Effector memory CD4-positive, alpha-beta T cell (primary cell): ENCODE data around the gene ARHGAP4.

Experiments
- DNase-seq, 3 donors: peaks; one replicate each; pipeline ENCODE4 v3.0.0-alpha.2; 2020
- H3K27ac ChIP-seq: 2 replicates; pipeline ENCODE4 v1.7.0; 2013; ENCODE audit warnings: mild to moderate bottlenecking, low read length, moderate library complexity; ENCODE audit not compliant: insufficient read depth, poor library complexity, severe bottlenecking
- H3K27me3 ChIP-seq: replicated peaks from 2 replicates; pipeline ENCODE4 v1.7.0; 2013; ENCODE audit warnings: mild to moderate bottlenecking, low read length; ENCODE audit not compliant: insufficient read depth, control insufficient read depth, poor library complexity, severe bottlenecking
- H3K36me3 ChIP-seq: 2 replicates; pipeline ENCODE4 v1.7.0; 2013; ENCODE audit warnings: mild to moderate bottlenecking, low read length, moderate library complexity; ENCODE audit not compliant: control insufficient read depth, insufficient read depth
- H3K4me1 ChIP-seq: 2 replicates; pipeline ENCODE4 v1.7.0; 2013; ENCODE audit warnings: low read length, mild to moderate bottlenecking; ENCODE audit not compliant: control insufficient read depth, insufficient read depth, poor library complexity, severe bottlenecking
- H3K4me3 ChIP-seq: 2 replicates; pipeline ENCODE4 v1.7.0; 2013; ENCODE audit warnings: low read length, low read depth, mild to moderate bottlenecking; ENCODE audit not compliant: insufficient read depth, poor library complexity, severe bottlenecking
- H3K9me3 ChIP-seq: 2 replicates; pipeline ENCODE4 v1.7.0; 2013; ENCODE audit warnings: mild to moderate bottlenecking, low read length, moderate library complexity; ENCODE audit not compliant: control insufficient read depth

The ARHGAP4 gene

GRCh38 chrX:153882086-153882498 is 44.0 kb downstream of the ARHGAP4 start:
- DNase-seq: no peak
- peaks cover 12% of the 10 kb centered on the region for H3K27me3 ChIP-seq

GRCh38 chrX:153881281-153881680 is 44.8 kb downstream of the ARHGAP4 start:
- H3K4me1 ChIP-seq: peaks cover 8% of the 10 kb centered on the region
- no peak overlapping the region for H3K27ac ChIP-seq
- H3K9me3 ChIP-seq: no peaks in the 10 kb centered on the region
- no peak overlapping the region for H3K4me3 ChIP-seq
- peaks cover 12% of the 10 kb centered on the region for H3K27me3 ChIP-seq
- no peak for DNase-seq
- no peaks in the 10 kb centered on the region for H3K36me3 ChIP-seq

More at GRCh38 chrX:153882086-153882498, 44.0 kb downstream of the ARHGAP4 start:
- no peak overlapping the region for H3K27ac ChIP-seq
- no peaks in the 10 kb centered on the region for H3K9me3 ChIP-seq
- no peak overlapping the region for H3K4me3 ChIP-seq
- peaks cover 8% of the 10 kb centered on the region for H3K4me1 ChIP-seq
- no peaks in the 10 kb centered on the region for H3K36me3 ChIP-seq

GRCh38 chrX:153880440-153880815 is 45.6 kb downstream of the ARHGAP4 start:
- Histone ChIP-seq H3K27me3 (peaks cover 16% of the 10 kb centered on the region), H3K27ac (no peak overlapping the region), H3K4me1 (peaks cover 7% of the 10 kb centered on the region), H3K4me3 (no peak overlapping the region), H3K36me3 (no peaks in the 10 kb centered on the region), H3K9me3 (no peaks in the 10 kb centered on the region)
- DNase-seq: no peak

DNA sequence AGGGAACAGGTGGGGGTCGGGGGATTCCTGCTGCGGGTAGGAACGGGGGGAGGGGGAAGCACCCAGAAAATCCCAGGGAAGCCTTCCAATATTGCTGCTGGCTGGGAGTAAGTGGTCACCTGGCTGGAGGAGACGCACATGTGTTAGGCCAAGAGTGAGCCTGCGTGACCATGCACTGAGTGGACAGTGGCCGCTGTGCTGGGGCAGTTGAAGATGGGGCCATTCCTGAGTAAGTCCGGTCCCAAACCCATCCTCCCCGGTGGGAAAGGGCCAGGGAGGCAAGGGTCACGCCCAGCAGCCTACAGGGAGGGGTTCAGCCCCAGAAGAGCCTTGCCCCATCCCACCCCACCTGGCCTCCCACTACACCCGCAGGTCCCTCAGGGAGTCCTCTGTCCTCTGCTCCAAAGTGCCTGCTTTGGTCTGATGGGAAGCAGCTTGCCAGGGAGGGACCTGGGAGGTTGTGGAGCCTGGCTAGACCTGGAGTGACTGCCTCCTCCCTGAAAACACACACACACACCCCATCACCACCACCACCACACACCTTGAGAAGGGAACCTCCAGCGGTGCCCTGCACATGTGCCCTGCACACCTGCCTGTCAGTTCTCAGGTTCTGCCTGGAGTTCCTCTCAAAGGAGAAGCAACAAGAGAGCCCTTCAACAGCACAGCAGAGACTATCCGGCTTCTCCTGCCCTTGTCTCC is 46.2 kb downstream of the ARHGAP4 start:
- no peaks in the 10 kb centered on the region for H3K36me3 ChIP-seq
- H3K4me1 ChIP-seq: peaks cover 2% of the 10 kb centered on the region
- no peak overlapping the region for H3K27ac ChIP-seq
- no peak for DNase-seq
- H3K27me3 ChIP-seq: peaks cover 13% of the 10 kb centered on the region
- no peak overlapping the region for H3K4me3 ChIP-seq
- H3K9me3 ChIP-seq: no peaks in the 10 kb centered on the region

DNA sequence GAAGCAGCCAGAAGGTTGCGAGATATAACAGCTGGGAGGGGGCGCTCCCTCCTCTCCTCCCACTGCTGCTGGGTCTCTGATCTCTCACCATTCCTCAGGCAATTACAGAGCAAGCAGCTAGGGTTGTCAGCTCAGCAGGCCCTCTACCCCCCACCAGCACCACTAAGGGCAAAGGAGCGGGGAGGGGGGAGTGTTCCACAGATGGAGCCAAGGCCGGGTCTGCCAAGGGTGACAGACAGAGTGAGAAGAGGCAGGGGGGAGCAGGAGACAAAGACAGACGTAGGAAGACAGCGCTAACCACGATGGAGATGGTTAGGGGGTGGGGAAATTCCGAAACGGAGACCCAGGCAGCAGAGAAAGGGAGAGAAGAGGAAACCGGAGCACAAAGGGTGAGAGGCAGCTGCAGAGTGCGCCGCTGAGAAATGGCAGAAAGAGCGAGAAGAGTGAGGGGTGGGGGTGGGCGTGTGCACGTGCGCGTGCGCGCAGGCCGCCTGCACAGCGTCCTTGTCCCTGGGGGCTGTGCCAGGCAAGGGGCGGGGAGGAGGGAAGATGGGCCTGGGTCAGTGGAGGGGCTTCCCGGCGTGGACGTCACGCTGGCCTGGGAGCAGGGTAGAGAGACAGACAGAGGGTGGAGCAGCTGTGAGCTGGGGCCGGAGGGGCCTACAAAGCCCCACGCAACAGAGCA is 47.0 kb downstream of the ARHGAP4 start:
- peaks cover 12% of the 10 kb centered on the region for H3K27me3 ChIP-seq
- no peak for DNase-seq
- H3K27ac ChIP-seq: no peak overlapping the region
- H3K4me1 ChIP-seq: no peaks in the 10 kb centered on the region
- no peak overlapping the region for H3K4me3 ChIP-seq
- no peaks in the 10 kb centered on the region for H3K36me3 ChIP-seq
- no peaks in the 10 kb centered on the region for H3K9me3 ChIP-seq

DNA sequence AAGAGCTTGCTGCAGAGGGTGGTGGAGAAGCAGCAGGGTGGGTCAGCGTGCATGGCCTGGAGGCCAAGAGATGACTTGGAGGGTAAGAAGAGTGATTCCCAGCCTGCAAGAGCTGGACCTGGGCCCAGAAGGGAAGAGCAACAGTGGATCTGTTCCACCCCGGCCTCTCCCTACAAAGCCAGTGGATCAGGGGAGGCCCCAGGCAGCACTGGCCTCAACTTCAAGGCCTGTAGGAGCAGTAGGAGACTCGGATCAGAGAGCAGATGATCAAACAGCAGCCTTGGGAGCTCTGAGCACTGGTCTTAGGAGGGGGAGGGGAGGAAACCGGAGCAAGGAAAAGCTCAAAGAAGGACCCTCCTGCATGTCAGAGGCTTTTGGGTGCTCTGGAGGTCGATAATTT is 47.7 kb downstream of the ARHGAP4 start:
- no peak for DNase-seq
- no peaks in the 10 kb centered on the region for H3K9me3 ChIP-seq
- peaks cover 12% of the 10 kb centered on the region for H3K27me3 ChIP-seq
- no peaks in the 10 kb centered on the region for H3K4me1 ChIP-seq
- no peak overlapping the region for H3K27ac ChIP-seq
- H3K4me3 ChIP-seq: no peak overlapping the region
- no peaks in the 10 kb centered on the region for H3K36me3 ChIP-seq

DNA sequence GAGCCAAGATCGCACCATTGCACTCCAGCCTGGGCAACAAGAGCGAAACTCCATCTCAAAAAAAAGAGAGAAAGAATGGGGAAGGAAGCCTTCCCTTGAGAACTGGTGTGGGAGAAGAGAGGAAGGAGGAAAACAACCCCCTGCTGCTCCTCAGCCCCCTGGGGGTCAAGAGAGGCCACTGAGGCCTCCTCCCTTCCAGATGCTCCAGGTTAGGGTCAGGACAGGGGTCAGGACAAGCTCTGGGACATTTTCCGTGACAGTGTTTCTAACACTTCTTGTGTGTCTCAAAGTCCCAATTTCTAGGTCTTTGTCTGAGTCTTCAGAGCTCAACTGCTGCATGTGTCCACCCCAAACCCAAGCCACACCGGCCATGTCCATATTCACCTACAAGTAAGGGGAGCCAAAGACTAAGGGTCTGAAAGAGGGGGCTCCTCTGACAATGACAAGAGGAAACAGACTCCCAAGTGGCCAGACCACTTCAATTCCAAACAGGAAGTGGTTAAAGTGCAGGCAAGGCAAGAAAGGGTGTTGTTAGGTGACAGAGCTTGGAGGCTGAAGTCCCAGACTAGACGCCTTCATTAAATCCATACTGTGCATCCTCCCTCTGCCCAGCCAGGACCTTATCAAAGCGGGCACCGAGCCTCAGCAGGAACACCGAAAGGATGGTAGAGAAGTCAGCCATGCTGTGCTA is 48.3 kb downstream of the ARHGAP4 start:
- Histone ChIP-seq H3K4me1 (no peaks in the 10 kb centered on the region), H3K4me3 (no peak overlapping the region), H3K27ac (no peak overlapping the region), H3K27me3 (peaks cover 8% of the 10 kb centered on the region), H3K36me3 (no peaks in the 10 kb centered on the region), H3K9me3 (no peaks in the 10 kb centered on the region)
- DNase-seq: no peak

GRCh38 chrX:153876112-153876491 is 50.0 kb downstream of the ARHGAP4 start:
- Histone ChIP-seq H3K27me3 (peaks cover 4% of the 10 kb centered on the region), H3K4me1 (no peaks in the 10 kb centered on the region), H3K9me3 (no peaks in the 10 kb centered on the region), H3K27ac (no peak overlapping the region), H3K36me3 (no peaks in the 10 kb centered on the region), H3K4me3 (no peak overlapping the region)
- no peak for DNase-seq

GRCh38 chrX:153875391-153876111 is 50.5 kb downstream of the ARHGAP4 start:
- Histone ChIP-seq H3K9me3 (no peaks in the 10 kb centered on the region), H3K4me3 (no peak overlapping the region), H3K27me3 (peaks cover 4% of the 10 kb centered on the region), H3K4me1 (no peaks in the 10 kb centered on the region), H3K36me3 (no peaks in the 10 kb centered on the region), H3K27ac (no peak overlapping the region)
- DNase-seq: peak; percentile 47 to 58 (median 51)
